HT1080 (cell line): ENCODE measurements around the gene RASL11B. TPM values are rescaled to one million over a fixed set of nuclear protein-coding genes. Genes with fewer than 3 reads are reported as not detected.

Experiments
- DNase-seq: peaks from one replicate; pipeline ENCODE4 v3.0.0-alpha.2; 2015; ENCODE audit warnings: low read depth
- total RNA-seq: library from RNA; depleted of rRNA; stranded (reverse); fragments of >200 nt; shearing (Covaris generic); gene quantifications from 2 replicates; pipeline ENCODE4 v1.2.3, GENCODE V29; 2014

RASL11B gene
- total RNA-seq, 1 experiment from 2014 or later: not detected

DNA sequence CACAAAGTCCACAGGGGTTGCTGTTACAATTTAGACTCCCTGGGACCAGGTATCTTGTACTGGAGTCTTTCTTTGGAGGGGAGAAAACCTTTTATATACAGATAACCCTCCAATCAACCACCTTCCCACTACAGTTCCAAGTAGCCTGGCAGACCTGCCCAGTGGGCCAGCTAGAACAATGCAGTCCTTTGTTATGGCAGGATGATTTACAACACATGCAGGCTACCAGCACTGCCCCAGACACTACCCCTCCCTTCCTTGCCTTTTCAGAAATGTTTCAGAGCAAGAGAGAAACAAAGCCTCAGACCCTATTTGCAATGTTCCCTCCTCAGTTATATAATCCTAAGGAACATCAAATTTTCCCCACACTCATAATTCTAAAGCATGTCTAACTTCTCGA is 11.1 kb downstream of the RASL11B start:
- peak; percentile 71 for DNase-seq

DNA sequence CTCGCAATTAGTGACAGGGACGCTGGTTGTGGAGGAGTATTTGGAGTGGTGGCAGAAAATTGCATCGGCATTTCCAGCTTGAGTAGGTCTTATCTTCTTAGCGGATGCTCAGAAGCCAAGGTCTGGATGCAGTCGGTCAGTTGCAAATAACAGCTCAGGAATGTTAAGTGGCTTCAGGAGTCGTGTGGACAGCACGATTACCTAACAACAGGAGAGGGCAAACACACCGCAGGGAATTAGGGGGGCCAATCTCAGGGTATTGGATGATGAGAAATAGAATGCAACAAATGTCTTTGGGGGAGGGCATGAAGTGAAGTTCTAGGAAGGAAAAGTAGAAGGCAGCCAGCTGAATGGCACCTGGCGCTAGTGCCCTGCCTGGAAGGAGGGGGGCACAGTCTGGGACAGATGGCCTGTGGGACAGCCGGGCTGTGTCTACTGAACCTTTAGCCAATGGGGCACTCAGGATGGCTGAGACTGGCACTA is 11.8 kb downstream of the RASL11B start:
- no peak for DNase-seq

DNA sequence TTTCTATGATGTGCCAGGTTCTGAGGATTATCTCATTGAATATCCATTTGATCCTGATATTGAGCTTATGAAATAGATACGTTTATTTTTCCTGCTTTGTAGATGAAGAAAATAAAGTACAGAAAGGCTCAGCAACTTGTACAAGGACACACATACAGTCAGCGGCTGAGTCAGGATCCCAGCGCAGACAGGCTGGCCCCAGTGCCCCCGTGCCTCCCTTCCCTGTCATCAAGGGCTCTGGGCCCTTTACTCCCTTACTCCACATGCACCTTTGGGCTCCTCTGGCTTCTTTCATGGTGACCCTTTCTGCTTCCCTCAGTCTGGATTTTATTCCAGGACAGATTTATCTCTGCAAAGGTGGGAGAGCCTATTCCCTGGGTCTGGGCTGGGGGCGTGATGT is 12.8 kb downstream of the RASL11B start:
- DNase-seq: no peak

DNA sequence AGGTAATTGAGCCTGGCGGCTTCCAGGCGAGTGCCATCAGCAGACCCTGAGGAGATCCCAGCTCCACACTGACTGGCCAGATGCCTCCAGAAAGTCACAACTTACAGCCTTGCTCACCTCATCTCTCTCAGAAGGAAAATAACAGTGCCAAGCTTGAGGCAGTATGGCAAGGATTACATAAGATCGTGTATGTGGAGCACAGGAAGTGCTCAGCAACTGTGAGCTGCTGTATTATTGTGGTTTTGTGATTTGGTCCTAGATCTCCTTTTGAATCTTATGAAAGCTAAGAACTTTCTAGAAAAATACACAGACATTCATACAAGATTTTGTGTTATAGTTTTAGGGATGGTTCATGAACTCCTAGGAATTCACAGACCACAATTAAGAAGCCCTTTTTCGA is 14.0 kb downstream of the RASL11B start:
- DNase-seq: no peak

GRCh38 chr4:52877036-52877435 is 14.9 kb downstream of the RASL11B start:
- no peak for DNase-seq

DNA sequence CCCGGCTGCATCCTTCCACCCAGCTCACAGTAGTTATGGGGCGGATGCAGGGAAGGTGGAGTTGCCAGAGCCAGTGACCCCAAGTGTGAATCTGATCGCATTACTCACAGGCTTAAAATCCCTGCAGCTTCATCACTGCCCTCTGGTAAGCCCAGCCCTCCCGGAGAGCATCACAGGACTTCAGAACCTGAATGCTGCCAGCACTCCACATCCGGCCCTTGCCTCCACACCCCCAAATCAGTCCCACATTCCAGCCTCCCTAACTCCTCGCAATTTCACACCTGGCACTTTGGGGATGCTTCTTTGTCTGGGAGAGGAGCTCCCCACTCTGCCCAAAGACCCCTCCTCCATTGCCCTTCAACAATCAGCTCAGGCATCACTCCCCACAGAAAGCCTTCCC is 15.6 kb downstream of the RASL11B start:
- DNase-seq: peak; percentile 6

- no peak for DNase-seq
Observed at GRCh38 chr4:52879471-52879870, 17.4 kb downstream of the RASL11B start.

DNA sequence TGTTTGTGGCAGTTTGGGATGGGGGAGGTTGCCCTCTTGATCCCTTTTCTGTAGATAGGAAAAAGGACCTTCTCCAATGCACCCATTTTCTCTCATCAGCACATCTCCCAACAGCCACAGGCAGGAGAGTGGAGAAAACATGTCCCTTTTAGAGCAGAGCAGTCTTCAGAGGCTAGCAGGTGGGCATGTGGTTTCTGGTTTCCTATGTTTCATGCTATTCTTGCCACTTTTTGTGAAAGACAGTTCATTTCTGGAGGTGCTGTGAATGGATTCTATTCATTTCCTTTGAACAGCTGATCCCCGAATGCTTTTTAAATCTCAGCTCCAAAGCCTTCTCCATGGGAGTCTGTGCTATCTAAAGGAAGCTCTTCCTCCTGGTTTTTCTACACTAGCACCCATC is 18.9 kb downstream of the RASL11B start:
- DNase-seq: no peak

GRCh38 chr4:52883183-52883621 is 21.1 kb downstream of the RASL11B start:
- no peak for DNase-seq

DNA sequence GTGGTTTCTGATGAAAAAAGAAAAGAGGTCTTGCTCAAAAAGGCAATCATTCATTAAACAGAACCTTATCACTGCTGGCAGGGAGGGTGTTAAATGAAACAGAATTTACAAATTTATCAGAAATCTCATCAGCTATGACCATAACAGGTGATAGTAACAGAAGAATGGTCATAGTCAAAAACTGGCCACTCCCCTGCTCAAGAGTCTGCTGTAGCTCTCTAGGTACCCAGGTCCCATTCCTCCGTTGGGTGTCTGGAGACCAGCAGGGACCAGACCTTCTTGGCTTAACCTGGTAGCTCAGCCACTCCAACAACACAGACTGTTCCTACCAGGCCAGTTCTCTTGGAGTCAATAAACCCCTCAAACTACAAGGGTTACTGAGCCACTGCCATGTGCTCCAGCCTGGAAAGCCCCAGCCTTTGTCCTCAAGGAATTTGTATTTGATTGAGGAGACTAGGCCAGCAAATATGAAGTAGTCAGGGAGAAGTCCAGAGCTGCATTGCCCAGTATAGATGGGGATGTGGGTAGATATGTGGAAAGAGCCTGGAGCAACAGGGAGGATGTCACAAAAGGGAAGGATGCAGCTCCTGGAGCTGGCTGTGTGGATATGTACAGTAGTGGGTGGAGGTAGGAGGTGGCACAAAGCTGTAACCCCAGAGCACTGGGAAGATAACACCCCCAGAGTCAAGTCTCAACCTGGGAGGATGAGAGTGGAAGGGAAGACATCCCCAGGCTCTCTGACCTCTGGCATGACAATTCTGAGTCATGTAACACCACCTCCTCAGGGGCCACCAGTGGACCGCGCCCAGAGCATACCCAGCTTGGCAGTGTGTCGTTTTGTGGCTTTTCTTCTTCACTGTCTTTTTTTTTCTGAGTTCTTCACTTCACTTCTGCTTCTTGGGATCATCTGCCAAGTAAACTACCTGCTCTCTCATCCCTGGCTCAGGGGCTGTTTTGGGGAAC is 21.9 kb downstream of the RASL11B start:
- no peak for DNase-seq

- DNase-seq: no peak
Observed at GRCh38 chr4:52884994-52885393, 22.9 kb downstream of the RASL11B start.

GRCh38 chr4:52889354-52889753 is 27.2 kb downstream of the RASL11B start:
- DNase-seq: no peak

GRCh38 chr4:52889778-52890520 is 27.8 kb downstream of the RASL11B start:
- DNase-seq: no peak

DNA sequence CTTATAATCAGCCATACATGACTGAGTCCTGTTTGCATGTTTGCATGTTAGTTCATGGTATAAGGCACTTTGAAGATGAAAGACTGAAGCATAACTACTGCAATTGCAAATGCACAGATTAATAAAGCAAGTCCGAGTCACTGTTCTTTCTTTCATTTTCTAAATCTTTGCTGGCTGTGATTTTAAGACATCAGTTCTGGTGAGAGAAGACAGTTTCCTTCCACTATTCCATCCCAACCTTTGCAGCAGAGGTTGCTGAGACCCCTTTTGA is 28.3 kb downstream of the RASL11B start:
- no peak for DNase-seq

DNA sequence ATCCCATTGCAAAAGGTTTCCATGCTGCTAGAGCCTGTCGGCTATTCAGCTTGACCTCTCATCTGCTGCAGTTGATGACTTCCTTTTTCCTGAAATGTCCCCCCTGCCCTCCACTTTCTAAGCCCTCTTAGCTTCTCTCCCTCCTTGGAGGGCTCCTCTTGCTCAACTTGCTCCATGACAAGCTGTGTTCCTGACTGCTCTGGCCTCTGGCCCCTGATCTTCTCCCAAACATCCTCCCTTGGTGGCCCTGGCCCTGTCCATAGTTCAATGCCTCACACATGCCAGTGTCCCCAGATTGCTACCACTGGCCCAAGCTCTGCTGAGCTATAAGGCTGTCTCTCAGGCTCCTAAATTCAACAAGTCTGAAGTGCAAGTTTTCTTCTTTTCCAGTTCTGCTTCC is 29.6 kb downstream of the RASL11B start:
- no peak for DNase-seq

DNA sequence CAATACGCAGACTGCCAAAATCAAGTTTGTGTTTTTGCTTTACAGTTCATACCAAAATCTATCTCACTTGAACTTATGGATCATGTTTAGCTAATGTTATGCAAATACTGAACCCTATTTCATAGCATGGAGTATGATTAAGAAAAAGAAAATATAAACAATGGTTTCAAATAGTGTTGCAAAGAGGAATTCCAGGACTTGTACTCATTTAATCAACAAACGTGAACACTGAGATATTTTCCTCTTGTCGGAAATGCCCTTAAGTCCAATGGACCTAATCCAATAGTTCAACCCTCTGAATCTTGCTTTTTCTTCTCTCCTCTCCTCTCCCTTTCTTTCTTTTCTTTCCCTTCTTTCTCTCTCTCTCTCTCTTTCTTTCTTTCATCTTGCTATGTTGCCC is 30.8 kb downstream of the RASL11B start:
- DNase-seq: no peak

DNA sequence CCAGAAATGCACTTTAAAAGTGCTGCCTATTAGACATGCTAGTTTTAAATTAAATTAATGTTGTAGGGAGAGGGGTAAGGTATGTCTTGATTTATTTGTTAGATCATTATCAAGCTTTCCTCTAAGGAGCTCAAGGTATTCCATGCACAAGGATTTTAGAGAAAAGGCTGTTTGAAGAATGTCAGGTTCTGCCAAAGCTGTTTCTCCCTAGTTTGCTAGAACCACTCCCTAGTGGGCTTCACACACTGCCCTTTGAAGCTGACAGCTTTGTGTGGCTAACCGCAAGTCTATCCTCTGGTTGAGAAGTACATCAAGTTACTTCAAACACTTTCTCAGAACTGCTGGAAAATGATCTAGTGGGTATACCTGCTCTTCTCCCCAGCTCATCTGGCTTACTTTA is 32.3 kb downstream of the RASL11B start:
- DNase-seq: no peak

DNA sequence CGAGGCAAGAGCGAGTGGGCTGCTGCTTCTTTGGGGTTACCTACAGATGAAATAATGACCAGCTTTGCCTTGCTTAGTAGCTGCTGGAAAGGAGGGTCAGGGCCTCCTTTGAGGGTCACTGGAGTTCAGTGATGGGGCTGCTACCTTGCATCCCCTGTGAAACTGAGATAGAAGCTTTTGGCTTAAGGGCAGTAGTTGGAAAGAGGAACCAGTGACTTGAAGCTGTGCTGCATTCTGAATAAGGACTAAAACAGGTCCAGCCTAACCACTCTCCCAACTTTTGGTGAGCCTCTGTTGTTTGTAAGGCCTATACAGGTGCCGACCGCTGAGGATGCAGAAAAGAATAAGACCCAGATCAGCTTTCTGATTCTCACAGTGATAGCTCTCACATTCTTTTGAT is 41.2 kb downstream of the RASL11B start:
- no peak for DNase-seq

- DNase-seq: no peak
Observed at GRCh38 chr4:52904421-52904820, 42.3 kb downstream of the RASL11B start.

- DNase-seq: no peak
Observed at GRCh38 chr4:52907510-52907909, 45.4 kb downstream of the RASL11B start.

- no peak for DNase-seq
Observed at GRCh38 chr4:52910115-52910514, 48.0 kb downstream of the RASL11B start.

GRCh38 chr4:52911684-52912294 is 49.7 kb downstream of the RASL11B start:
- DNase-seq: peak; percentile 70
